ENCODE measurements around the gene POSTN. TPM values are rescaled to one million over a fixed set of nuclear protein-coding genes. Genes with fewer than 3 reads are reported as not detected.

Gene POSTN
- total RNA-seq, 1 donor from 2014 or later, result 1,449 TPM

DNA sequence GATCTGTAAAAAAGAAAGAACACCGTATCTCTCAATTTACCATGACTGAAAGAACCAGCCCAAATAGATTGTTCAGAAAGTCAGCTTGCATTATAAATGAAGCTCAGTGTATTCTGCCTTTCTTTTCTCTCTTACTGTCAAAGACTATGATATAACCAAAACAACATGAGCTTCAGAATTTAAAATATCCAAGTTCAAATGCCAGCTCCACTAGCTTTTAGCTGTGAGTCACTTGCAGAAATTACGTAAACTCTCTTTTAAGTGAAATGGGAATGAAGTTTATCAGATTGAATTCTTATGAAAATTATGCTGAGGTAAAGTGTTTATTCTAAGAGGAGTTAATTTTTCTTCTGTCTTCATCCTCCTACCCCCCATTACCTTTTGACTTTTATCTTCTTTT is 20.0 kb upstream of the POSTN start:
- Histone ChIP-seq H3K4me3 (ENCODE audit: low read length in 3 of 3) (no peak overlapping the region), H3K27ac (ENCODE audit: low read depth, low read length) (no peak overlapping the region), H3K9ac (ENCODE audit: low read depth in 1 of 3, low read length in 3 of 3) (no peak overlapping the region), H3K36me3 (ENCODE audit: control insufficient read depth in 3 of 3, insufficient read depth in 3 of 3, low read length in 3 of 3) (no peaks in the 10 kb centered on the region), H3K9me3 (ENCODE audit: control insufficient read depth in 3 of 3, low read length in 3 of 3) (no peaks in the 10 kb centered on the region), H3K4me1 (ENCODE audit: control insufficient read depth in 3 of 3, insufficient read depth in 3 of 3, low read length in 3 of 3) (no peaks in the 10 kb centered on the region), H3K27me3 (ENCODE audit: control insufficient read depth in 3 of 3, insufficient read depth in 3 of 3, low read length in 3 of 3) (no peaks in the 10 kb centered on the region)

DNA sequence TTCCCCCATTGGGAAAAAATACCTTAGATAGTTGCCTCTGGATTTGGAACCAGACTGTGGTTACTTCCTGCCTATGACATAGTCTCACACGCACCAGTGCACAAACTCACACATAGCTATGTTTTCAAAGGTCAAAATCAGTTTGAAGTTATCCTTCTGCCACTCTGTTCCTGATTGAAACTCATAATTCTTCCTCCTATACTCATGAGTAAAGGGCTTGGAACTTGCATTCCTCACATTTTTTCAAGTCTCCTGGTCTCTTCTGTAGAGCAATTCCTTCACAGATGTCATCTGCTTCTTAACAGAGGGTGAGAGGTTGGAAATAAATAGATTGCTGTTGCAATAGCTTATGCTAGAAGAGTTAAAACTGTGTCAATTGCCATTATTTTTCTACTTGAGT is 18.6 kb upstream of the POSTN start:
- Histone ChIP-seq H3K4me3 (ENCODE audit: low read length in 3 of 3) (no peak overlapping the region), H3K9me3 (ENCODE audit: control insufficient read depth in 3 of 3, low read length in 3 of 3) (no peaks in the 10 kb centered on the region), H3K27me3 (ENCODE audit: control insufficient read depth in 3 of 3, insufficient read depth in 3 of 3, low read length in 3 of 3) (no peaks in the 10 kb centered on the region), H3K9ac (ENCODE audit: low read depth in 1 of 3, low read length in 3 of 3) (no peak overlapping the region), H3K36me3 (ENCODE audit: control insufficient read depth in 3 of 3, insufficient read depth in 3 of 3, low read length in 3 of 3) (no peaks in the 10 kb centered on the region), H3K4me1 (ENCODE audit: control insufficient read depth in 3 of 3, insufficient read depth in 3 of 3, low read length in 3 of 3) (no peaks in the 10 kb centered on the region), H3K27ac (ENCODE audit: low read depth, low read length) (no peak overlapping the region)

DNA sequence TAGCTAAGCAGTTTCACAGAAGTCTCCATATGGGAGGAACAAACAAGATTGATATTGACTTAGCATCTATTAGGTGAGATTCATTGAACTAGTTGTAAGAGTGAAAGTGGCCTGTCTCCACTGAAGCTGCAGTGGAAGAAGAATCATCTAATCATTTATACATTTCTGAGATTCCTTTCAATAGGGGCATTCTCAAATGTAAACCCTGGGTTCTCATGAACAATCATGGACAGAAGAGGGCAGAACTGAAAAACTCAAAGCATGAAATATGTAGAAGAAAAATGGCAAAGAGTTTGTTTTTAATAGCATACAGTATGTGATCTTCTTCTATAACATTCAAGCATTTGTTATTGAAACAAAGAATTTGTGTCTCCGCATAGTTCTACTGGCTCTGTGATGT is 17.6 kb upstream of the POSTN start:
- no peaks in the 10 kb centered on the region for H3K4me1 ChIP-seq (ENCODE audit: control insufficient read depth in 3 of 3, insufficient read depth in 3 of 3, low read length in 3 of 3)
- H3K4me3 ChIP-seq (ENCODE audit: low read length in 3 of 3), result no peak overlapping the region
- H3K9me3 ChIP-seq (ENCODE audit: control insufficient read depth in 3 of 3, low read length in 3 of 3), result no peaks in the 10 kb centered on the region
- no peaks in the 10 kb centered on the region for H3K27me3 ChIP-seq (ENCODE audit: control insufficient read depth in 3 of 3, insufficient read depth in 3 of 3, low read length in 3 of 3)
- H3K27ac ChIP-seq (ENCODE audit: low read depth, low read length), result no peak overlapping the region
- no peaks in the 10 kb centered on the region for H3K36me3 ChIP-seq (ENCODE audit: control insufficient read depth in 3 of 3, insufficient read depth in 3 of 3, low read length in 3 of 3)
- no peak overlapping the region for H3K9ac ChIP-seq (ENCODE audit: low read depth in 1 of 3, low read length in 3 of 3)

DNA sequence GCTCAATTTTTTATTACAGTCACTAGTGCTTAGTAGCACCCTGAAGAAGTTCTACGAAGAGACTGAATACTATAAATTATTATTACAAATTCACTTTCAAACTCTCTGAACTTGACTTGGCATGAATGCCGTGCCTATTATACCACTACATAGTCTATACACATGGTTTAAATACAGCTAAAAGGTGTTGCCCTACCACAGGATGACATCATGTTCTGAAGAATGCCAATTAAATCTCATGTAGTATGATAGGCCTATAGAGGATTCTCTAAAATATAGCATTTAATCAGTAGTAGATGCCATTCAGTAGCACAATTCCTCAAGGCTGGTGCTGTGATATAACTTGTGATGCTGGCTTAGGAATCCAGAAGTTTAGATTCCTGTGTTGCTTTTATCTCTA is 16.7 kb upstream of the POSTN start:
- no peaks in the 10 kb centered on the region for H3K36me3 ChIP-seq (ENCODE audit: control insufficient read depth in 3 of 3, insufficient read depth in 3 of 3, low read length in 3 of 3)
- H3K27ac ChIP-seq (ENCODE audit: low read depth, low read length), result no peak overlapping the region
- no peaks in the 10 kb centered on the region for H3K9me3 ChIP-seq (ENCODE audit: control insufficient read depth in 3 of 3, low read length in 3 of 3)
- no peaks in the 10 kb centered on the region for H3K4me1 ChIP-seq (ENCODE audit: control insufficient read depth in 3 of 3, insufficient read depth in 3 of 3, low read length in 3 of 3)
- no peaks in the 10 kb centered on the region for H3K27me3 ChIP-seq (ENCODE audit: control insufficient read depth in 3 of 3, insufficient read depth in 3 of 3, low read length in 3 of 3)
- no peak overlapping the region for H3K4me3 ChIP-seq (ENCODE audit: low read length in 3 of 3)
- H3K9ac ChIP-seq (ENCODE audit: low read depth in 1 of 3, low read length in 3 of 3), result no peak overlapping the region

DNA sequence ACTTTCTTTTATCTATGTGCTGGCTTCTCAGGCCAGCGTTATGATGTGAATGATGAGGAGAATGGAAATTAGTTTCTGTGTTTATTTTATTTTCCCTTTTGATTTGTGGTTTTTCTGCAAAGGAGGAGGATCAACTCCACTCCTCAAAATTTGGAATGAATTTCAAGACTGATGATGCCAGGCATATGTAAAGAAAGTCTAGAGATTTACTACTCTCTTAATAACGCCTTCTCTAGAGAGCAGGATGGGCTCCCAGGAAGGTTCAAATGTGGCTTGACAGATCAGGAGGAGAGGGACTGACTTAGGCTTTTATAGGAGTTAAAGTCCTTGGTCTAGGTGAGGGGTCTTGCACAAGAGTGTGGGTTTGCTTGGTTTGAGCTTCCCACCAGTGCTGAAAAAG is 15.1 kb upstream of the POSTN start:
- H3K4me3 ChIP-seq (ENCODE audit: low read length in 3 of 3), result no peak overlapping the region
- no peaks in the 10 kb centered on the region for H3K9me3 ChIP-seq (ENCODE audit: control insufficient read depth in 3 of 3, low read length in 3 of 3)
- no peak overlapping the region for H3K9ac ChIP-seq (ENCODE audit: low read depth in 1 of 3, low read length in 3 of 3)
- no peak overlapping the region for H3K27ac ChIP-seq (ENCODE audit: low read depth, low read length)
- H3K36me3 ChIP-seq (ENCODE audit: control insufficient read depth in 3 of 3, insufficient read depth in 3 of 3, low read length in 3 of 3), result no peaks in the 10 kb centered on the region
- no peaks in the 10 kb centered on the region for H3K27me3 ChIP-seq (ENCODE audit: control insufficient read depth in 3 of 3, insufficient read depth in 3 of 3, low read length in 3 of 3)
- no peaks in the 10 kb centered on the region for H3K4me1 ChIP-seq (ENCODE audit: control insufficient read depth in 3 of 3, insufficient read depth in 3 of 3, low read length in 3 of 3)

DNA sequence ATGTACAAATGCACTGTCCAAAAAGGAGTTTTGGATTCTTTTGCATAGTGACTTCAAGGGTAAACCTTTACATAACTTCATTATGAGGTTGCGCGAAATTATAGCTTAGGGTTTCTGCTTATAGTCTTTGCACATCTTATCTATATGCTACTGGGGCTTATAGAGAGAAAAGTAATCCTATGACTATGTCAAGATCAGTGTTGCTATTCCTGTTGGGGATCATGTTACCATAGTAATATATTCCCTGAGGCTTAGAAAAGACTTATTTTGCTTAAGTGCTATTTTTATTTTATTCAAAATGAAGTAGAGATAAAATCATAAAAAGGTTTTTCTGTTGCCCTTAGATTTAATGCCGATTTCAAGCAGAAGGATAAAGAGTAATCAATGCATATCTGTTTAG is 14.7 kb upstream of the POSTN start:
- Histone ChIP-seq H3K9me3 (ENCODE audit: control insufficient read depth in 3 of 3, low read length in 3 of 3) (no peaks in the 10 kb centered on the region), H3K4me1 (ENCODE audit: control insufficient read depth in 3 of 3, insufficient read depth in 3 of 3, low read length in 3 of 3) (no peaks in the 10 kb centered on the region), H3K4me3 (ENCODE audit: low read length in 3 of 3) (no peak overlapping the region), H3K27me3 (ENCODE audit: control insufficient read depth in 3 of 3, insufficient read depth in 3 of 3, low read length in 3 of 3) (no peaks in the 10 kb centered on the region), H3K27ac (ENCODE audit: low read depth, low read length) (no peak overlapping the region), H3K36me3 (ENCODE audit: control insufficient read depth in 3 of 3, insufficient read depth in 3 of 3, low read length in 3 of 3) (no peaks in the 10 kb centered on the region), H3K9ac (ENCODE audit: low read depth in 1 of 3, low read length in 3 of 3) (no peak overlapping the region)

DNA sequence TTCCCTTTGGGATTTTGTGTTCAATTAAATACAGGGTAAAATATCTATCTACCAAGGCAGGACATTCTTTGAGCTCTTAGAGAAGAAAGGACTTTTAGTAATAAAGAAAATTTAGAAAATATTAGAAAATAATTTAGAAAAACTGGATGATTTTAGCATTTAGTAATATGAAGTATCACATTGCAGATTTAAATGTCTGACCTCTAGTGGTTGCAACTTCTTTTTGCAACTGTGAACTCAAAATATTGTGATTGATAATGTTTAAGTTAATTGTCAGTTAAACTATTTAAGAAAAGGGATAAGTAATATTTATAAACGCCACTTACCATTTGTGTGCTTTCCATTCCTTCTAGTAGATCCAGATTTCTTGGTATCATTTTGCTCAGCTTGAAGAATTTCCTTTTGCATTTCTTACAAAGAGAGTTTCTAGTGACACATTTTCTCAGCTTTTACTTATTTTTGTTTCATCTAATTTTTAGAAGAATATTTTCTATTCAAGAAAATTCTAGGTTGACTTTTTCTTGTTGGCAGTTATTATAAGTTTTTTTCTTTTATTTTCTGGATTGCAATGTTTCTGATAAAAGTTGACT is 10.3 kb upstream of the POSTN start:
- Histone ChIP-seq H3K27ac (ENCODE audit: low read depth, low read length) (no peak overlapping the region), H3K9me3 (ENCODE audit: control insufficient read depth in 3 of 3, low read length in 3 of 3) (no peaks in the 10 kb centered on the region), H3K9ac (ENCODE audit: low read depth in 1 of 3, low read length in 3 of 3) (no peak overlapping the region), H3K36me3 (ENCODE audit: control insufficient read depth in 3 of 3, insufficient read depth in 3 of 3, low read length in 3 of 3) (no peaks in the 10 kb centered on the region), H3K4me1 (ENCODE audit: control insufficient read depth in 3 of 3, insufficient read depth in 3 of 3, low read length in 3 of 3) (no peaks in the 10 kb centered on the region), H3K27me3 (ENCODE audit: control insufficient read depth in 3 of 3, insufficient read depth in 3 of 3, low read length in 3 of 3) (no peaks in the 10 kb centered on the region), H3K4me3 (ENCODE audit: low read length in 3 of 3) (no peak overlapping the region)

DNA sequence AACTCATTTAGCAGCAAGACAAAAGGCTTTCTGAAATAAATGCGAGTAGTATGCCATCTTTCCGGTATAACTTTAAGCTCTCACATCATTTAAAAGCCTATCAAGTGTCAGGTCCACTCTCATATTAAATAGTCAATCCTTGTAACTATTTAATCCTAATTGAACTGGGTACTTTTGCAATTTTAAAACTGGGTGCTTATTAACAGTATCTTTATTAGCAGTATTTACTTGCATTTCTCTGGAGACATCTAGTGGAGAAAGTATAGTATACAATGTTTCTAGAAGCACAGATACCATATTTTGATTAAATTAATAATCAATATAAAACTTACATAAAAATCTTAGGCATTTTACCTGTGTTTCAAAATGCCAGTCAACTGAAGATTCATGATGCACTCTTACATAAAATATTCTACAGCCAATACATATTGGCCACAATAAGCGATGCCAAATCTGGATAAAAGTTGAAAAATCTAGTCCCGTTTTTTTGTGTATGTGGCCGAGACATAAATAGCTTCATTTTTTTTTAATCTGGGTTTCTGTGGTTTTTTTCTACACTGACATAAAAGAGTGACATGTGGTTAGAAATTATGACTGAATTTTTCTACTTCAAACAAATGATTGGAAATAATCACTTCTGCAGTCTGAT is 4.3 kb upstream of the POSTN start:
- Histone ChIP-seq H3K36me3 (ENCODE audit: control insufficient read depth in 3 of 3, insufficient read depth in 3 of 3, low read length in 3 of 3) (no peaks in the 10 kb centered on the region), H3K4me1 (ENCODE audit: control insufficient read depth in 3 of 3, insufficient read depth in 3 of 3, low read length in 3 of 3) (no peaks in the 10 kb centered on the region), H3K9me3 (ENCODE audit: control insufficient read depth in 3 of 3, low read length in 3 of 3) (no peaks in the 10 kb centered on the region), H3K4me3 (ENCODE audit: low read length in 3 of 3) (no peak overlapping the region), H3K27ac (ENCODE audit: low read depth, low read length) (no peak overlapping the region), H3K27me3 (ENCODE audit: control insufficient read depth in 3 of 3, insufficient read depth in 3 of 3, low read length in 3 of 3) (no peaks in the 10 kb centered on the region), H3K9ac (ENCODE audit: low read depth in 1 of 3, low read length in 3 of 3) (no peak overlapping the region)

DNA sequence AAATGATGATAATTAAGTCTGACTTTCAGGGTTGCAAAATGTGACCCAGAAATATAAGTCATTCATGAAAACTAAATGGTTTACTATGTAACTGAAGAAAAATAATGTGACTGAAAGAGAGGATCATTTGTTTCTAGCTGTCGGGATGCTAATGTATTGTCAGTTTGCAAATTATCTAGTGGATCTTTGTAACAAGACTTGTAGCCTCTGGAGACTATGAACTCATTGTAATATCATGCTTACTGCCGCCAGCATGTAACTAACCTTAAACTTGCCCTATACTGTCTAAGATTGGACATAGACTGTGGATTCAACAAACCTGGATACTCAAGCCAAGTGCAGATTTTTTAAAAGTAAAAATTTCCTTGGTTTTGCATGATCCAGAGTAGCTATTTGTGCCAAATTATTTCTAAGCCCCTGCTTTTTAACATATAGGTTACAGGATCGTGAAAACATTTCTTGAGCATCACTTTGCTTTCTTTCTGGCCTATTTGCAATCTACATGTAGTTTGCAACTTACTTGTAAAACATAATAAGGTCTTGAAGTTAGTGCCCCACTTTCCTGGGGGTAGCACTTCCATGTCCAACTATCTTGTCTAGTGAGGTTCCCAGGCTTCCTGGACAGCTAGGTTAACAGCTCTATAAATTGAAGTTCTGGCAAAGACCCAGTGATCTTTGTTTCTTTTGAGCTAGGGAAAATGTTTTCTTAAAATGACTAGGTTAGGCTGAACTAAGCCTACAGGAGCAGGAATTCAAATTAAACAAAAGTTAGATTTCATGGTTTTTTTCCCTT is 3.3 kb upstream of the POSTN start:
- H3K9ac ChIP-seq (ENCODE audit: low read depth in 1 of 3, low read length in 3 of 3), result no peak overlapping the region
- no peak overlapping the region for H3K4me3 ChIP-seq (ENCODE audit: low read length in 3 of 3)
- H3K4me1 ChIP-seq (ENCODE audit: control insufficient read depth in 3 of 3, insufficient read depth in 3 of 3, low read length in 3 of 3), result no peaks in the 10 kb centered on the region
- no peaks in the 10 kb centered on the region for H3K9me3 ChIP-seq (ENCODE audit: control insufficient read depth in 3 of 3, low read length in 3 of 3)
- no peak overlapping the region for H3K27ac ChIP-seq (ENCODE audit: low read depth, low read length)
- no peaks in the 10 kb centered on the region for H3K27me3 ChIP-seq (ENCODE audit: control insufficient read depth in 3 of 3, insufficient read depth in 3 of 3, low read length in 3 of 3)
- H3K36me3 ChIP-seq (ENCODE audit: control insufficient read depth in 3 of 3, insufficient read depth in 3 of 3, low read length in 3 of 3), result no peaks in the 10 kb centered on the region

DNA sequence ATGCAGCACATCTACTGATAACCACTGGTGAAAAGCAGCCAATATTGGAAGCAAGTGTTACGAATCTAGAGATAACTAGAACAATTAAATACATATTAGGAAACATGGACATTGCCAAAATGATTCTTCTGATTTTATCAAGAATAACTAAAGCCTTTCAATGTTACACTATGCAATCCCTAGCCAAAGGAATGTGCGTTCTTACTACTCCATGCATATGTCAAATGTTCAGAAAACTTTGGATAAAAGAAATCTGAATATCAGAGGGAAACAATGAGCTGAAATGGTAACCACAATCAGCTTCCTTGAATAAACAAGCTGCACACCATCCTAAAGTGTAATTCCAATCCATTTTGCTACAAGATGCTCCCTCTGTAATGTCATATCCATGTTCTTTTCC is 951 bp upstream of the POSTN start:
- H3K9ac ChIP-seq (ENCODE audit: low read depth in 1 of 3, low read length in 3 of 3), result no peak overlapping the region
- H3K4me1 ChIP-seq (ENCODE audit: control insufficient read depth in 3 of 3, insufficient read depth in 3 of 3, low read length in 3 of 3), result no peaks in the 10 kb centered on the region
- H3K36me3 ChIP-seq (ENCODE audit: control insufficient read depth in 3 of 3, insufficient read depth in 3 of 3, low read length in 3 of 3), result no peaks in the 10 kb centered on the region
- H3K9me3 ChIP-seq (ENCODE audit: control insufficient read depth in 3 of 3, low read length in 3 of 3), result no peaks in the 10 kb centered on the region
- no peak overlapping the region for H3K27ac ChIP-seq (ENCODE audit: low read depth, low read length)
- no peak overlapping the region for H3K4me3 ChIP-seq (ENCODE audit: low read length in 3 of 3)
- no peaks in the 10 kb centered on the region for H3K27me3 ChIP-seq (ENCODE audit: control insufficient read depth in 3 of 3, insufficient read depth in 3 of 3, low read length in 3 of 3)
